DND-41 (cell line): Measurements from ENCODE around the gene PXMP4.

Experiments used
- ATAC-seq: fragments of 200-7000 bp; cut with Tn5 transposase; 3 replicates; pipeline ENCODE4 v1.9.1; 2021; ENCODE audit warnings: low read depth; ENCODE audit not compliant: insufficient read depth
- DNase-seq: peaks from one replicate; pipeline ENCODE4 v3.0.0-alpha.2; 2020
- H2AFZ ChIP-seq: 2 replicates; pipeline ENCODE4 v1.6.0; 2012; ENCODE audit warnings: low read depth, low read length
- H3K27ac ChIP-seq: 2 replicates; pipeline ENCODE4 v1.5.1; 2012; ENCODE audit warnings: low read length, inconsistent platforms
- H3K27me3 ChIP-seq: fragments of 200-600 bp; sonication (generic); 2 replicates; pipeline ENCODE4 v1.6.0; 2012; ENCODE audit warnings: low read length, mild to moderate bottlenecking, inconsistent platforms; ENCODE audit not compliant: insufficient read depth, poor library complexity
- H3K36me3 ChIP-seq: 2 replicates; pipeline ENCODE4 v1.5.1; 2012; ENCODE audit warnings: low read length, inconsistent platforms; ENCODE audit not compliant: insufficient read depth
- H3K4me1 ChIP-seq: 2 replicates; pipeline ENCODE4 v1.5.1; 2012; ENCODE audit warnings: mild to moderate bottlenecking, low read length; ENCODE audit not compliant: insufficient read depth
- H3K4me2 ChIP-seq: 2 replicates; pipeline ENCODE4 v1.6.0; 2012; ENCODE audit warnings: mild to moderate bottlenecking, moderate library complexity, low read length, inconsistent platforms; ENCODE audit not compliant: insufficient read depth
- H3K4me3 ChIP-seq, 2 experiments: fragments of 200-600 bp in 1 of 2; shearing (Covaris generic) in 1 of 2; 2 replicates each; pipeline ENCODE4 v1.5.1; 2012 to 2016; ENCODE audit warnings: inconsistent platforms in 2 of 2, low read length in 2 of 2, mild to moderate bottlenecking in 2 of 2, low read depth in 1 of 2, moderate library complexity in 1 of 2
- H3K79me2 ChIP-seq: 2 replicates; pipeline ENCODE4 v1.6.0; 2012; ENCODE audit warnings: low read length, inconsistent platforms; ENCODE audit not compliant: insufficient read depth
- H3K9ac ChIP-seq: 2 replicates; pipeline ENCODE4 v1.6.0; 2012; ENCODE audit warnings: low read depth, mild to moderate bottlenecking, inconsistent platforms, low read length, moderate library complexity
- H3K9me3 ChIP-seq: 2 replicates; pipeline ENCODE4 v1.5.1; 2012; ENCODE audit warnings: low read length, moderate library complexity, mild to moderate bottlenecking, inconsistent platforms; ENCODE audit not compliant: insufficient read depth, severe bottlenecking
- H4K20me1 ChIP-seq: 2 replicates; pipeline ENCODE4 v1.6.0; 2012; ENCODE audit warnings: low read length; ENCODE audit not compliant: insufficient read depth
- EZH2 ChIP-seq: IDR thresholded peaks from 3 replicates; pipeline ENCODE4 v1.6.1; 2012; ENCODE audit warnings: borderline replicate concordance, low read depth, mild to moderate bottlenecking, moderate library complexity, low read length, inconsistent platforms; ENCODE audit not compliant: severe bottlenecking
- TF ChIP-seq, protein P1 (sequence below): IDR thresholded peaks from 2 replicates; pipeline ENCODE4 v1.5.1; 2012; ENCODE audit warnings: borderline replicate concordance, low read length, moderate library complexity, mild to moderate bottlenecking; ENCODE audit not compliant: poor library complexity, severe bottlenecking; ENCODE audit errors: extremely low read depth

The PXMP4 gene

DNA sequence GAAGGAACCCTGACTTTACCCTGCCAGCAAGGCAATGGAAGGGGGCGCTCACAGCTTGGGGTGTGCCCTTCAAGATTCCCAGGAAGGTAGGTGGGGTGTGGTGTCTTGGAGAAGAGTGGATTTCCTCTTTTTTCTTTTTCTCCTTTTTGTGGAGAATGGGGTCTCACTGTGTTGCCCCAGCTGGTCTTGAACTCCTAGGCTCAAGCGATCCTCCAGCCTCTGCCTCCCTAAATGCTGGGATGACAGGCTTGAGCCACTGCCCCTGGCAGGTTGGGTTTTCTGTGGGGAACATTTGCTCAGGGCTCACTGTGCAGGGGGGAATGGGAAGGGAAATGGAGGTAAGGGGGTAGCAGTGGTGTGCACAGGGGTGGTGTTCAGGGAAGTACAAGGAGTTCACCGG lies 7.7 kb upstream of the PXMP4 start:
- H3K4me1 ChIP-seq: peaks cover 18% of the 10 kb centered on the region
- no peaks in the 10 kb centered on the region for H3K9me3 ChIP-seq
- no peaks in the 10 kb centered on the region for H3K27me3 ChIP-seq
- no peak overlapping the region for H3K27ac ChIP-seq
- H3K36me3 ChIP-seq: no peaks in the 10 kb centered on the region
- H2AFZ ChIP-seq: no peak overlapping the region
- ATAC-seq (no peak), DNase-seq (no peak)
- no peaks in the 10 kb centered on the region for H4K20me1 ChIP-seq
- H3K79me2 ChIP-seq: no peaks in the 10 kb centered on the region
- no peak overlapping the region for H3K9ac ChIP-seq
- H3K4me2 ChIP-seq: no peak overlapping the region
- no peak overlapping the region for H3K4me3 ChIP-seq
- TF ChIP-seq EZH2: no peak
- TF ChIP-seq, protein P1, sequence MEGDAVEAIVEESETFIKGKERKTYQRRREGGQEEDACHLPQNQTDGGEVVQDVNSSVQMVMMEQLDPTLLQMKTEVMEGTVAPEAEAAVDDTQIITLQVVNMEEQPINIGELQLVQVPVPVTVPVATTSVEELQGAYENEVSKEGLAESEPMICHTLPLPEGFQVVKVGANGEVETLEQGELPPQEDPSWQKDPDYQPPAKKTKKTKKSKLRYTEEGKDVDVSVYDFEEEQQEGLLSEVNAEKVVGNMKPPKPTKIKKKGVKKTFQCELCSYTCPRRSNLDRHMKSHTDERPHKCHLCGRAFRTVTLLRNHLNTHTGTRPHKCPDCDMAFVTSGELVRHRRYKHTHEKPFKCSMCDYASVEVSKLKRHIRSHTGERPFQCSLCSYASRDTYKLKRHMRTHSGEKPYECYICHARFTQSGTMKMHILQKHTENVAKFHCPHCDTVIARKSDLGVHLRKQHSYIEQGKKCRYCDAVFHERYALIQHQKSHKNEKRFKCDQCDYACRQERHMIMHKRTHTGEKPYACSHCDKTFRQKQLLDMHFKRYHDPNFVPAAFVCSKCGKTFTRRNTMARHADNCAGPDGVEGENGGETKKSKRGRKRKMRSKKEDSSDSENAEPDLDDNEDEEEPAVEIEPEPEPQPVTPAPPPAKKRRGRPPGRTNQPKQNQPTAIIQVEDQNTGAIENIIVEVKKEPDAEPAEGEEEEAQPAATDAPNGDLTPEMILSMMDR: no peak

DNA sequence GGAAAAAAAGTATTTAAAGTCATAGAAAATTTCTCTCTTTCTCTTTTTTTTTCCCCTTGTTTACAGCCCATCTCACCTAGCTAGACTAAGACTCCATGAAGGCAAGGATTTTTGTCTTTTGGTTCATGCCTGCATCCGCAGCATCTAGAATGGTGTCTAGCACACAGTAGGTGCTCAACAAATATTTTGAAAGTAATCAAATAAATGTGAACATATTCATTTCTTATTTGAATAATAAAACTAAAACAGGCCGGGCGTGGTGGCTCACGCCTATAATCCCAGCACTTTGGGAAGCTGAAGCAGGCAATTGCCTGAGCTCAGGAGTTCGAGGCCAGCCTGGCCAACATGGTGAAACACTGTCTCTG lies 7.0 kb upstream of the PXMP4 start:
- Histone ChIP-seq H3K79me2 (no peaks in the 10 kb centered on the region), H3K4me1 (peaks cover 11% of the 10 kb centered on the region), H4K20me1 (no peaks in the 10 kb centered on the region), H3K27ac (no peak overlapping the region), H2AFZ (no peak overlapping the region), H3K36me3 (no peaks in the 10 kb centered on the region), H3K4me2 (no peak overlapping the region), H3K9ac (no peak overlapping the region), H3K9me3 (no peaks in the 10 kb centered on the region), H3K4me3 (no peak overlapping the region), H3K27me3 (no peaks in the 10 kb centered on the region)
- ATAC-seq: no peak
- no peak for DNase-seq
- TF ChIP-seq, protein P1: no peak
- no peak for TF ChIP-seq EZH2

DNA sequence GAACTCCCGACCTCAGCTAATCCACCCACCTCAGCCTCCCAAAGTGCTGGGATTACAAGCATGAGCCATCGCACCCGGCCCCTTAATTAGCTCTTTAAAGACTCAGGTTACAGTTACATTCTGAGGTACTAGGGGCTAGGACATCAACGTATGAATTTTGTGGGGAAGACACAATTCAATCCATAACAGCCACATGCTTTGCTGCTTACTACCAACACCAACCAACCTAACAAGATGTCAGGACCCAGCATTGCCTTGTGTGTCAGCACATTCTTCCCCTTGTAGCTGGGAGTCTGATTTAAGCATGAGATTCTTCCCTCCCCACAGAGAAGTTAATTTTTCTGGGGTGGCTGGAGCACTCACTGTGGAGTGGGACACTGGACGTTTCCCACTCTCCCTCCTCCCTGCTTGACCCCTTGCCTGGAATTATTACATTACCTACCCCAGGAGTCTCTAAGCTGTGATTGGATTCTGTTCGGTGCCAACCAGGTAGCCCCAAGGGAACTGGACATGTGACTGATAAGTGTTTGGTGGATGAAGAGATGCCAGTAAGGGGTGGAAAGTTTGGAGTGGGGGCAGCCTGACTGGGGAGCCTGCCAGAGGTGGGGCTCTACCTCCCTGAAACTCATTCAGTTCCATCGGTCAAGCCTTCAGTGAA lies 5.6 kb upstream of the PXMP4 start:
- peaks cover 5% of the 10 kb centered on the region for H3K4me1 ChIP-seq
- H2AFZ ChIP-seq: no peak overlapping the region
- H3K27me3 ChIP-seq: no peaks in the 10 kb centered on the region
- H3K4me3 ChIP-seq: no peak overlapping the region
- no peak overlapping the region for H3K27ac ChIP-seq
- no peaks in the 10 kb centered on the region for H3K9me3 ChIP-seq
- no peaks in the 10 kb centered on the region for H3K79me2 ChIP-seq
- ATAC-seq (no peak), DNase-seq (no peak)
- no peaks in the 10 kb centered on the region for H3K36me3 ChIP-seq
- H4K20me1 ChIP-seq: no peaks in the 10 kb centered on the region
- H3K4me2 ChIP-seq: no peak overlapping the region
- no peak overlapping the region for H3K9ac ChIP-seq
- TF ChIP-seq, protein P1: no peak
- no peak for TF ChIP-seq EZH2
